HEK293 (cell line): Measurements from ENCODE around the gene CD33.

Experiments
- CTCF ChIA-PET: fragments of 350-600 bp; formaldehyde crosslinking; extraction: SDS; loops from one replicate; lab custom pipeline; 2021; ENCODE audit warnings: antibody characterized with exemption; lab: Yijun Ruan, JAX
- POLR2A ChIA-PET: fragments of 300-600 bp; formaldehyde crosslinking; extraction: SDS; loops from one replicate; lab custom pipeline; 2020; ENCODE audit warnings: antibody characterized with exemption, inconsistent platforms; lab: Yijun Ruan, JAX
- H3K27ac ChIP-seq: fragments of 200-500 bp; sonication (Bioruptor generic); 2 replicates; pipeline ENCODE4 v1.5.1; 2014; ENCODE audit warnings: low read depth, low read length, control low read depth, inconsistent platforms; ENCODE audit errors: extremely low read depth
- H3K36me3 ChIP-seq, 2 experiments: fragments of 200-500 bp in 1 of 2; sonication (Bioruptor generic) in 1 of 2; 1 replicate in 1 of 2; 2 replicates in 1 of 2; pipeline ENCODE4 v1.5.1; 2014 to 2017; ENCODE audit warnings: inconsistent platforms in 2 of 2, low read length in 2 of 2; ENCODE audit not compliant: control insufficient read depth in 2 of 2, insufficient read depth in 1 of 2
- H3K4me1 ChIP-seq: fragments of 200-500 bp; sonication (Bioruptor generic); 2 replicates; pipeline ENCODE4 v1.5.1; 2014; ENCODE audit warnings: mild to moderate bottlenecking, low read length, inconsistent platforms; ENCODE audit not compliant: control insufficient read depth, insufficient read depth
- H3K4me3 ChIP-seq: 2 replicates; pipeline ENCODE4 v1.5.1; 2011; ENCODE audit warnings: low read depth, mild to moderate bottlenecking, control low read depth, low read length, moderate library complexity
- H3K9me3 ChIP-seq: fragments of 200-500 bp; sonication (Bioruptor generic); 2 replicates; pipeline ENCODE4 v1.5.1; 2014; ENCODE audit warnings: low read depth, low read length, inconsistent platforms; ENCODE audit not compliant: control insufficient read depth, insufficient read depth
- MZF1 ChIP-seq: fragments of 450-650 bp; formaldehyde crosslinking; IDR thresholded peaks from 2 replicates; pipeline ENCODE4 v1.5.1; 2017; ENCODE audit warnings: missing biosample characterization, missing genetic modification characterization, borderline replicate concordance
- SETDB1 ChIP-seq: IDR thresholded peaks from one replicate; pipeline ENCODE4 v1.6.1; 2017; ENCODE audit warnings: mild to moderate bottlenecking, low read length, moderate library complexity, mixed read lengths; ENCODE audit not compliant: insufficient read length
- TRIM28 ChIP-seq: IDR thresholded peaks from 2 replicates; pipeline ENCODE4 v1.6.1; 2011; ENCODE audit warnings: low read length, control low read depth, borderline replicate concordance
- ZFP3 ChIP-seq: fragments of 450-650 bp; formaldehyde crosslinking; IDR thresholded peaks from 2 replicates; pipeline ENCODE4 v1.5.1; 2016; ENCODE audit warnings: low read depth, missing biosample characterization, missing genetic modification characterization
- ZFP69B ChIP-seq: fragments of 450-650 bp; formaldehyde crosslinking; IDR thresholded peaks from 2 replicates; pipeline ENCODE4 v1.5.1; 2016; ENCODE audit warnings: missing biosample characterization, missing genetic modification characterization
- ZIC2 ChIP-seq: fragments of 450-650 bp; formaldehyde crosslinking; IDR thresholded peaks from 2 replicates; pipeline ENCODE4 v1.5.1; 2016; ENCODE audit warnings: missing biosample characterization, missing genetic modification characterization
- ZNF138 ChIP-seq: fragments of 450-650 bp; formaldehyde crosslinking; IDR thresholded peaks from 2 replicates; pipeline ENCODE4 v1.5.1; 2016; ENCODE audit warnings: missing biosample characterization, missing genetic modification characterization, borderline replicate concordance
- ZNF140 ChIP-seq: fragments of 450-650 bp; formaldehyde crosslinking; IDR thresholded peaks from 2 replicates; pipeline ENCODE4 v1.5.1; 2016; ENCODE audit warnings: missing biosample characterization, missing genetic modification characterization
- ZNF148 ChIP-seq: fragments of 450-650 bp; formaldehyde crosslinking; IDR thresholded peaks from 2 replicates; pipeline ENCODE4 v1.5.0; 2017; ENCODE audit warnings: missing biosample characterization, missing genetic modification characterization, borderline replicate concordance
- ZNF155 ChIP-seq: fragments of 450-650 bp; formaldehyde crosslinking; IDR thresholded peaks from 2 replicates; pipeline ENCODE4 v1.5.1; 2016; ENCODE audit warnings: missing biosample characterization, missing genetic modification characterization
- ZNF169 ChIP-seq: fragments of 450-650 bp; formaldehyde crosslinking; IDR thresholded peaks from 2 replicates; pipeline ENCODE4 v1.5.1; 2016; ENCODE audit warnings: missing biosample characterization, missing genetic modification characterization
- ZNF175 ChIP-seq: fragments of 450-650 bp; formaldehyde crosslinking; IDR thresholded peaks from 2 replicates; pipeline ENCODE4 v1.5.1; 2016; ENCODE audit warnings: missing biosample characterization, missing genetic modification characterization
- ZNF19 ChIP-seq: fragments of 450-650 bp; formaldehyde crosslinking; IDR thresholded peaks from 2 replicates; pipeline ENCODE4; 2016; ENCODE audit warnings: missing biosample characterization, missing genetic modification characterization, low read depth
- ZNF362 ChIP-seq: fragments of 450-650 bp; formaldehyde crosslinking; IDR thresholded peaks from 2 replicates; pipeline ENCODE4 v1.5.1; 2016; ENCODE audit warnings: missing biosample characterization, missing genetic modification characterization
- ZNF473 ChIP-seq: fragments of 450-650 bp; formaldehyde crosslinking; IDR thresholded peaks from 2 replicates; pipeline ENCODE4 v1.5.1; 2017; ENCODE audit warnings: missing biosample characterization, missing genetic modification characterization
- ZNF510 ChIP-seq: fragments of 450-650 bp; formaldehyde crosslinking; IDR thresholded peaks from 2 replicates; pipeline ENCODE4 v1.5.1; 2018; ENCODE audit warnings: mild to moderate bottlenecking, missing genetic modification characterization, missing biosample characterization; ENCODE audit not compliant: insufficient replicate concordance
- ZNF596 ChIP-seq: fragments of 450-650 bp; IDR thresholded peaks from 2 replicates; pipeline ENCODE4 v1.5.0; 2018; ENCODE audit warnings: missing biosample characterization, mild to moderate bottlenecking, missing genetic modification characterization, moderate library complexity
- ZNF623 ChIP-seq: fragments of 450-650 bp; formaldehyde crosslinking; IDR thresholded peaks from 2 replicates; pipeline ENCODE4 v1.5.1; 2016; ENCODE audit warnings: missing biosample characterization, missing genetic modification characterization
- ZNF624 ChIP-seq: fragments of 450-650 bp; formaldehyde crosslinking; IDR thresholded peaks from 2 replicates; pipeline ENCODE4 v1.5.1; 2017; ENCODE audit warnings: missing biosample characterization, missing genetic modification characterization
- ZNF654 ChIP-seq: fragments of 450-650 bp; formaldehyde crosslinking; IDR thresholded peaks from 2 replicates; pipeline ENCODE4 v1.5.1; 2016; ENCODE audit warnings: low read depth, missing biosample characterization, missing genetic modification characterization
- ZNF670 ChIP-seq: fragments of 450-650 bp; formaldehyde crosslinking; IDR thresholded peaks from 2 replicates; pipeline ENCODE4 v1.5.1; 2016; ENCODE audit warnings: missing biosample characterization, missing genetic modification characterization, low read depth
- ZNF747 ChIP-seq: fragments of 450-650 bp; formaldehyde crosslinking; IDR thresholded peaks from 2 replicates; pipeline ENCODE4 v1.5.1; 2016; ENCODE audit warnings: missing biosample characterization, missing genetic modification characterization
- ZNF76 ChIP-seq: fragments of 450-650 bp; formaldehyde crosslinking; IDR thresholded peaks from 2 replicates; pipeline ENCODE4; 2016; ENCODE audit warnings: low read depth, missing biosample characterization, missing genetic modification characterization, borderline replicate concordance
- ZNF777 ChIP-seq: fragments of 450-650 bp; formaldehyde crosslinking; IDR thresholded peaks from 2 replicates; pipeline ENCODE4 v1.5.1; 2017; ENCODE audit warnings: missing biosample characterization, missing genetic modification characterization, borderline replicate concordance
- ZNF785 ChIP-seq: fragments of 450-650 bp; formaldehyde crosslinking; IDR thresholded peaks from 2 replicates; pipeline ENCODE4 v1.5.1; 2016; ENCODE audit warnings: missing biosample characterization, missing genetic modification characterization

CD33 gene

GRCh38 chr19:51242881-51243630 is 18.2 kb downstream of the CD33 start (continued):
- TF ChIP-seq ZNF148 (tag by site-specific recombination) (no peak), ZNF670 (tag by site-specific recombination) (no peak), ZNF623 (tag by site-specific recombination) (no peak), ZNF138 (tag by site-specific recombination) (no peak)

GRCh38 chr19:51246164-51246552 is 21.3 kb downstream of the CD33 start:
- Histone ChIP-seq H3K4me3 (no peak overlapping the region), H3K9me3 (no peaks in the 10 kb centered on the region), H3K27ac (no peak overlapping the region), H3K4me1 (no peaks in the 10 kb centered on the region), H3K36me3 (no peaks in the 10 kb centered on the region)
- CTCF ChIA-PET = interaction anchor here (0.9 to 1.4 kb wide), 3 partner anchors 12 to 226 kb away, joined by 3 to 4 read pairs (median 3); no protein-coding TSS in a partner anchor
- POLR2A ChIA-PET = no interaction called here
- no peak for TF ChIP-seq ZNF19 (tag by site-specific recombination)
- TF ChIP-seq ZNF670 (tag by site-specific recombination) = no peak
- no peak for TF ChIP-seq ZNF510
- TF ChIP-seq ZNF175 (tag by site-specific recombination) = no peak
- no peak for TF ChIP-seq ZNF624 (tag by site-specific recombination)
- TF ChIP-seq ZNF140 (tag by site-specific recombination) = no peak
- no peak for TF ChIP-seq MZF1
- TF ChIP-seq ZFP3 (tag by site-specific recombination) = no peak
- no peak for TF ChIP-seq ZNF76
- no peak for TF ChIP-seq ZNF654
- TF ChIP-seq ZNF747 = no peak
- TF ChIP-seq ZNF155 (tag by site-specific recombination) = no peak
- no peak for TF ChIP-seq ZNF596 (tag by site-specific recombination)
- TF ChIP-seq ZNF169 = no peak
- no peak for TF ChIP-seq TRIM28

- Histone ChIP-seq H3K36me3 (no peaks in the 10 kb centered on the region), H3K4me3 (no peak overlapping the region), H3K27ac (no peak overlapping the region), H3K9me3 (no peaks in the 10 kb centered on the region), H3K4me1 (no peaks in the 10 kb centered on the region)
- TF ChIP-seq ZNF785 (tag by site-specific recombination) = no peak
- no peak for TF ChIP-seq ZNF473 (tag by site-specific recombination)
- no peak for TF ChIP-seq ZNF777 (tag by site-specific recombination)
- no peak for TF ChIP-seq ZFP69B
- no peak for TF ChIP-seq SETDB1
- TF ChIP-seq ZIC2 (tag by site-specific recombination) = no peak
- no peak for TF ChIP-seq ZNF362 (tag by site-specific recombination)
- POLR2A ChIA-PET = no interaction called here
- CTCF ChIA-PET = interaction anchor here (1.1 to 1.5 kb wide), 2 partner anchors 10 to 11 kb away, joined by 4 read pairs; no protein-coding TSS in a partner anchor
Measured at GRCh38 chr19:51247972-51248590, 23.2 kb downstream of the CD33 start.
